BJ (cell line): ENCODE data around the gene NEURL4. TPM values are rescaled to one million over a fixed set of nuclear protein-coding genes. Genes with fewer than 3 reads are reported as not detected.

Source experiments
- CTCF ChIA-PET: fragments of 350-600 bp; formaldehyde crosslinking; extraction: SDS; loops from one replicate; lab custom pipeline; 2021; ENCODE audit warnings: antibody characterized with exemption, inconsistent platforms; lab: Yijun Ruan, JAX
- POLR2A ChIA-PET: fragments of 300-600 bp; sonication (Branson Sonifier 250); formaldehyde crosslinking; extraction: SDS; loops from one replicate; lab custom pipeline; 2021; ENCODE audit warnings: antibody characterized with exemption; lab: Charles Lee
- DNase-seq: peaks from one replicate; pipeline ENCODE4 v3.0.0-alpha.2; 2011; ENCODE audit warnings: low read depth
- H3K27me3 ChIP-seq: 2 replicates; pipeline ENCODE4 v1.6.0; 2011; ENCODE audit warnings: low read length; ENCODE audit not compliant: control insufficient read depth, insufficient read depth
- H3K36me3 ChIP-seq: 2 replicates; pipeline ENCODE4 v1.5.1; 2011; ENCODE audit warnings: low read length; ENCODE audit not compliant: control insufficient read depth, insufficient read depth
- H3K4me3 ChIP-seq: 2 replicates; pipeline ENCODE4 v1.5.1; 2011; ENCODE audit warnings: low read depth, mild to moderate bottlenecking, control low read depth, low read length
- CTCF ChIP-seq: IDR thresholded peaks from 2 replicates; pipeline ENCODE4 v1.5.1; 2011; ENCODE audit warnings: low read depth, mild to moderate bottlenecking, control low read depth, inconsistent platforms, low read length, moderate library complexity; ENCODE audit not compliant: insufficient read depth
- polyA plus RNA-seq: library from polyadenylated mRNA; depleted of rRNA; stranded (reverse); fragments of >200 nt; gene quantifications from 2 replicates; pipeline ENCODE4 v1.2.3, GENCODE V29; 2011

The NEURL4 gene
- polyA plus RNA-seq, 1 experiment, result 14.9 TPM

- H3K36me3 ChIP-seq, result no peaks in the 10 kb centered on the region
- ChIA-PET CTCF (interaction anchor here (1.2 to 3.3 kb wide), 2 partner anchors 68 to 212 kb away, joined by 3 to 13 read pairs; partner anchors contain the start of genes SENP3 and SLC2A4), POLR2A (interaction anchor here (0.6 to 1.1 kb wide), 2 partner anchors 19 to 212 kb away, joined by 3 read pairs; no protein-coding TSS in a partner anchor)
- TF ChIP-seq CTCF, result no peak
- no peaks in the 10 kb centered on the region; the same call in 1 of the 2 replicates for H3K27me3 ChIP-seq
- no peak for DNase-seq
- H3K4me3 ChIP-seq, result no peak overlapping the region
These were observed 19.5 kb upstream of the NEURL4 start for GRCh38 chr17:7348478-7349242.

GRCh38 chr17:7347630-7348477 lies 18.7 kb upstream of the NEURL4 start:
- ChIA-PET POLR2A (interaction anchor here (0.6 to 1.1 kb wide), 2 partner anchors 18 to 213 kb away, joined by 3 read pairs; no protein-coding TSS in a partner anchor), CTCF (interaction anchor here (1.2 to 3.3 kb wide), 2 partner anchors 67 to 213 kb away, joined by 3 to 13 read pairs; partner anchors contain the start of genes SENP3 and SLC2A4)
- no peaks in the 10 kb centered on the region for H3K36me3 ChIP-seq
- no peak for TF ChIP-seq CTCF
- DNase-seq, result no peak
- no peak overlapping the region for H3K4me3 ChIP-seq
- H3K27me3 ChIP-seq, result peaks cover 3% of the 10 kb centered on the region; the same call in 1 of the 2 replicates

GRCh38 chr17:7346761-7347614 lies 17.9 kb upstream of the NEURL4 start:
- Histone ChIP-seq H3K27me3 (peaks cover 4% of the 10 kb centered on the region; the same call in 1 of the 2 replicates), H3K36me3 (no peaks in the 10 kb centered on the region), H3K4me3 (no peak overlapping the region)
- ChIA-PET CTCF (interaction anchor here (0.9 to 2.4 kb wide), 2 partner anchors 17 to 23 kb away, joined by 3 to 6 read pairs; partner anchors contain the start of gene NEURL4), POLR2A (no interaction called here)
- DNase-seq, result no peak
- no peak for TF ChIP-seq CTCF

- no peak for TF ChIP-seq CTCF
- Histone ChIP-seq H3K4me3 (no peak overlapping the region), H3K36me3 (no peaks in the 10 kb centered on the region), H3K27me3 (peaks cover 7% of the 10 kb centered on the region)
- no peak for DNase-seq
- CTCF ChIA-PET, result interaction anchor here (1.0 to 2.8 kb wide), 3 partner anchors 13 to 291 kb away, joined by 3 to 11 read pairs (median 10); no protein-coding TSS in a partner anchor
- POLR2A ChIA-PET, result no interaction called here
These were observed 14.1 kb upstream of the NEURL4 start for GRCh38 chr17:7343250-7343649.
